Astrocyte of the cerebellum (primary cell): Measurements from ENCODE around the gene ACHE.
"Not testable (repeated sequence)": the region's sequence is repeated elsewhere in the genome, so short reads cannot be mapped to it uniquely, and the experiment has no call there.

Source experiments
- DNase-seq: peaks from one replicate; pipeline ENCODE4 v3.0.0-alpha.2; 2011; ENCODE audit warnings: low read depth
- H3K4me3 ChIP-seq: 2 replicates; pipeline ENCODE4 v1.5.1; 2011; ENCODE audit warnings: mild to moderate bottlenecking, low read depth, low read length, moderate library complexity
- in situ Hi-C: cut with HindIII; loops from 2 replicates; pipeline ENCODE4 v1.10.0; 2017; ENCODE audit warnings: low sequenced_read_pairs
- TF ChIP-seq, protein P1 (sequence below): IDR thresholded peaks from 2 replicates; pipeline ENCODE4 v1.5.1; 2012; ENCODE audit warnings: low read length, low read depth, moderate library complexity, mild to moderate bottlenecking; ENCODE audit errors: missing control alignments

The ACHE gene

DNA sequence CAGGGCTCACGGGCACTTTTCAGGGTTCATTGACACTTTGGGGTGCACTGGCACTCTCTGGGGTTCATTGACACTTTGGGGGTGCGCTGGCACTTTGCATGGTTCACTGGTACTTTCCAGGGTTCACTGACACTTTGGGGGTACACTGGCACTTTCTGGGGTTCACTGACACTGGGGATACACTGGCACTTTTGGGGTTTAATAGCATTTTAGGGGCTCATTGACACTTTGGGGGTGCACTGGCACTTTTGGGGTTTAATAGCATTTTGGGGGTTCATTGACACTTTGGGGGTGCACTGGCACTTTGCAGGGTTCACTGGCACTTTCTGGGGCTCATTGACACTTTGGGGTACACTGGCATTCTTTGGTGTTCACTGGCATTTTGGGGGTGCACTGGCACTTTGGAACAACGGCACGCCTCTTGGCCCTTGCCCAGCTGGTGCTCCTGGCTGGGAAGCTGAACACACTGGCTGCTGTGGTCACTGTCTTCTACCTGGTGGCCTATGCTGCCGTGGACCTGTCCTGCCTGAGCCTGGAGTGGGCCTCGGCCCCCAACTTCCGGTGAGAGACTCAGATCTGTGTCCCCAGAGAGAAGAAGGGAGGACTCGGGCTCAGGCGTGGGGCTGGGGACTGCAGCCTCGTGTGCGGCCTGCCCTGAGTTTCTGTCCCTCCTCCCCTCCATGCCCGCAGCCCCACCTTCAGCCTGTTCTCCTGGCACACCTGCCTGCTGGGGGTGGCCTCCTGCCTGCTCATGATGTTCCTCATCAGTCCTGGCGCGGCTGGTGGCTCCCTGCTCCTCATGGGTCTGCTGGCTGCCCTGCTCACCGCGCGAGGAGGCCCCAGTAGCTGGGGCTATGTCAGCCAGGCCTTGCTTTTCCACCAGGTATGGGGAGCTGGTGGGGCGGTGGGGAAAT lies 34.7 kb downstream of the ACHE start:
- no peak for DNase-seq
- TF ChIP-seq, protein P1, sequence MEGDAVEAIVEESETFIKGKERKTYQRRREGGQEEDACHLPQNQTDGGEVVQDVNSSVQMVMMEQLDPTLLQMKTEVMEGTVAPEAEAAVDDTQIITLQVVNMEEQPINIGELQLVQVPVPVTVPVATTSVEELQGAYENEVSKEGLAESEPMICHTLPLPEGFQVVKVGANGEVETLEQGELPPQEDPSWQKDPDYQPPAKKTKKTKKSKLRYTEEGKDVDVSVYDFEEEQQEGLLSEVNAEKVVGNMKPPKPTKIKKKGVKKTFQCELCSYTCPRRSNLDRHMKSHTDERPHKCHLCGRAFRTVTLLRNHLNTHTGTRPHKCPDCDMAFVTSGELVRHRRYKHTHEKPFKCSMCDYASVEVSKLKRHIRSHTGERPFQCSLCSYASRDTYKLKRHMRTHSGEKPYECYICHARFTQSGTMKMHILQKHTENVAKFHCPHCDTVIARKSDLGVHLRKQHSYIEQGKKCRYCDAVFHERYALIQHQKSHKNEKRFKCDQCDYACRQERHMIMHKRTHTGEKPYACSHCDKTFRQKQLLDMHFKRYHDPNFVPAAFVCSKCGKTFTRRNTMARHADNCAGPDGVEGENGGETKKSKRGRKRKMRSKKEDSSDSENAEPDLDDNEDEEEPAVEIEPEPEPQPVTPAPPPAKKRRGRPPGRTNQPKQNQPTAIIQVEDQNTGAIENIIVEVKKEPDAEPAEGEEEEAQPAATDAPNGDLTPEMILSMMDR = no peak
- no peak overlapping the region for H3K4me3 ChIP-seq
- in situ Hi-C loops = no loop called here

DNA sequence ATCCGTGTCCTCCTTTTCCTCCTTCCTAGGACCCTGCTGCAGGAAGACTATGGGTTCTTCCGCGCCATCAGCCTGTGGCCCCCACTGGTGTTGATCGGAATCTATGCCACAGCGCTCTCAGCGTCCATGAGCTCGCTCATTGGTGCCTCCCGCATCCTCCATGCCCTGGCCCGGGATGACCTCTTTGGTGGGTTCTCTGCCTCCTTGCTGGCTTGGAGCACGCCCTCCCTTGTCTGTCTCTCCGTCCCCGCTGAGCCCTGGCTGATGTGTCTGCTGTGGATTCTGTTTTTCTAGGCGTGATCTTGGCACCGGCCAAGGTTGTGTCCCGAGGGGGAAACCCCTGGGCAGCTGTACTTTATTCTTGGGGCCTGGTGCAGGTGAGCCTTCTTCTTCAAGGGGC lies 35.8 kb downstream of the ACHE start:
- TF ChIP-seq, protein P1 = no peak
- no peak for DNase-seq
- in situ Hi-C loops = no loop called here
- no peak overlapping the region for H3K4me3 ChIP-seq

DNA sequence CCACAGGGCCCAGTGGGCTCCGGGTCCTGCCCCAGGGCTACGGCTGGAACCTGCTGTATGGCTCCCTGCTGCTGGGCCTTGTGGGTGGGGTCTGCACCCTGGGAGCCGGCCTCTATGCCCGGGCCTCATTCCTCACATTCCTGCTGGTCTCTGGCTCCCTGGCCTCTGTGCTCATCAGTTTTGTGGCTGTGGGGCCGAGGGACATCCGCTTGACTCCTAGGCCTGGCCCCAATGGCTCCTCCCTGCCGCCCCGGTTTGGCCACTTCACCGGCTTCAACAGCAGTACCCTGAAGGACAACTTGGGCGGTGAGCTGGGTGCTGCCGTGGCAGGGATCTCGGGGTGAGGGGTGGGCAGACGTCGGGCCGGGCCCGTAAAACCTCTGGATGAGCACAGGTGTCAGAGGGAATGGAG lies 38.8 kb downstream of the ACHE start:
- no peak overlapping the region for H3K4me3 ChIP-seq
- no peak for DNase-seq
- in situ Hi-C loops = no loop called here
- TF ChIP-seq, protein P1 = no peak

DNA sequence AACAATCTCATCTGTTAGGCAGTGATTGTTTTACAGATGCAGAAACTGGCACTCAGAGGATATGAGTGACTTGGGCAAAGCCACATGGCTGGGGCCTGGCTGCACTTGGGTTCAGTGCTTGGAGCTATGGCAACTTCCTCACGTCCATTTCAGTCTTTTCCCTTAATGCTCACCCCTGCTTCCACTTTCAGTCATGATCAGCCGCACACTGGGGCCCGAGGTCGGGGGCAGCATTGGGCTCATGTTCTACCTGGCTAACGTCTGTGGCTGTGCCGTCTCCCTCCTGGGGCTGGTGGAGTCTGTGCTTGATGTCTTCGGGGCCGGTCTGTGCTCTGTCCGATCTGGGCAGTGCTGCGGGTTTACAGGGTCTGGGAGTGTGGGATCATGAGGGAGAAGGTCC lies 40.2 kb downstream of the ACHE start:
- TF ChIP-seq, protein P1 = no peak
- no peak for DNase-seq

DNA sequence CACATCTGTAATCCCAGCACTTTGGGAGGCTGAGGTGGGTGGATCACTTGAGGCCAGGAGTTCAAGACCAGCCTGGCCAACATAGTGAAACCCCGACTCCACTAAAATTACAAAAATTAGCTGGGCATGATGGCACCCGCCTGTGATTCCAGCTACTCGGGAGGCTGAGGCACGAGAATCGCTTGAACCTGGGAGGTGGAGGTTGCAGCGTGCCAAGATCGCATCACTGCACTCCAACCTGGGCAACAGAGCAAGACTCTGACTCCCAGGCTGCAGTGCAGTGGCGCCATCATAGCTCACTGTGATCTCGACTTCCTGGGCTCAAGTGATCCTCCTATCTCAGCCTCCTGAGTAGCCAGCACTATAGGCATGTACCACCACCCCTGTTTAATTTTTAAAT lies 40.8 kb downstream of the ACHE start:
- DNase-seq, H3K4me3 ChIP-seq, in situ Hi-C loops: not testable (repeated sequence)

More for the DNA sequence above, 40.2 kb downstream of the ACHE start:
- H3K4me3 ChIP-seq = no peak overlapping the region
- in situ Hi-C loops = no loop called here

DNA sequence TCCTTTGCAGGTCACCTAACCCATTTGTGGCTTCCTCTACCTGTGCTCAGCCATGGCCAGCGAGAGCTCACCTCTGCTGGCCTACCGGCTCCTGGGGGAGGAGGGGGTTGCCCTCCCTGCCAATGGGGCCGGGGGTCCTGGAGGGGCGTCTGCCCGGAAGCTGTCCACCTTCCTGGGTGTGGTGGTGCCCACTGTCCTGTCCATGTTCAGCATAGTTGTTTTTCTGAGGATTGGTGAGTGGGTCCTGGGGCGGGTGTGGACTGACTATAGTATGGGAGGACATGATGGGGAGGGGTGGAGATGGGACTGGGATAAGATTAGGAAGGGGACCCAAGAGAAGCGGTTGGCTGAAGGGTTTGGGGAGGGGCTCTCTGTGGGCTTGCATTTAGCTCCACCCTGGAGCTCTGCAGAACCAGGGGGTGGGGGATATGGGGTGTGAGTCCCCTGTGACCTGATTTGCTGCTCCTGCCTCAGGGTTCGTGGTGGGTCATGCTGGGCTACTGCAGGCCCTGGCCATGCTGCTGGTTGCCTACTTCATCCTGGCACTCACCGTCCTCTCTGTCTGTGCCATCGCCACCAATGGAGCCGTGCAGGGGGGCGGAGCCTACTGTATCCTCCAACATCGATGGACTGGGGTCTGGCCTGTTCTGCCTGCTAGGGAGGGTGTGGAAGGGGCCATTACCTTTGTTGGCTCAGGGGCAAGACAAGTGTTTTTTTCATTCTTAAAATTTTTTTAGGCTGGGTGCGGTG lies 41.4 kb downstream of the ACHE start:
- H3K4me3 ChIP-seq = no peak overlapping the region
- TF ChIP-seq, protein P1 = no peak
- no peak for DNase-seq
- in situ Hi-C loops = no loop called here
